ENCODE results near the gene MTNR1B.

Gene MTNR1B

GRCh38 chr11:93028960-93029522 lies 59.6 kb downstream of the MTNR1B start:
- no peak for DNase-seq (ENCODE audit: extremely low spot score, insufficient read length, low read depth)
- no peak for FAIRE-seq

GRCh38 chr11:93031386-93031785 lies 61.9 kb downstream of the MTNR1B start:
- FAIRE-seq: no peak
- DNase-seq (ENCODE audit: extremely low spot score, insufficient read length, low read depth): no peak
